C4-2B (cell line): Measurements from ENCODE around the gene FLAD1.

Source experiments
- H3K27ac ChIP-seq: fragments of 450-650 bp; 2 replicates; pipeline ENCODE4 v1.5.1; 2017
- ZFX ChIP-seq: fragments of 450-650 bp; IDR thresholded peaks from 2 replicates; pipeline ENCODE4 v1.6.1; 2017
- TF ChIP-seq, protein P1 (sequence below): fragments of 450-650 bp; conservative IDR thresholded peaks from 2 replicates; pipeline ENCODE4 v1.5.1; 2017; ENCODE audit warnings: mild to moderate bottlenecking

Gene FLAD1

DNA sequence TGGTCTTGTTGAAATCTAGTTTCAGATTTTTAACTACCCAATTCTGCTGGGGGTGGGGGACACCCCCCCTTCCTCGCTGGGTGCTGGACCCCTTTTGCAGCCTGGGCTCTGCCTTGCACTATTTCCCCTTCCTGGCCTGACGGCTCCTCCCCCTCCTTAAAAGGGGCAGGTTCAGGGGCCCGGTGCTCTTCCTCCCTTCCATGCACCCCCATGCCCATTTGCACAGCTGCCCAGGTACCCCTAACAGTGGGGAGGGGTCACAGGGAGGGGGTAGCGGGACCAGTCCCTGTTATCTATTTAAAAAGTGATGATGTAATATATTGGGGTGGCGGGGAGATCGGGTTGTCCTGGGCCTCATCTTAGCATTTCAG is 34.8 kb downstream of the FLAD1 start:
- no peak overlapping the region for H3K27ac ChIP-seq
- TF ChIP-seq ZFX, result no peak
- TF ChIP-seq, protein P1, sequence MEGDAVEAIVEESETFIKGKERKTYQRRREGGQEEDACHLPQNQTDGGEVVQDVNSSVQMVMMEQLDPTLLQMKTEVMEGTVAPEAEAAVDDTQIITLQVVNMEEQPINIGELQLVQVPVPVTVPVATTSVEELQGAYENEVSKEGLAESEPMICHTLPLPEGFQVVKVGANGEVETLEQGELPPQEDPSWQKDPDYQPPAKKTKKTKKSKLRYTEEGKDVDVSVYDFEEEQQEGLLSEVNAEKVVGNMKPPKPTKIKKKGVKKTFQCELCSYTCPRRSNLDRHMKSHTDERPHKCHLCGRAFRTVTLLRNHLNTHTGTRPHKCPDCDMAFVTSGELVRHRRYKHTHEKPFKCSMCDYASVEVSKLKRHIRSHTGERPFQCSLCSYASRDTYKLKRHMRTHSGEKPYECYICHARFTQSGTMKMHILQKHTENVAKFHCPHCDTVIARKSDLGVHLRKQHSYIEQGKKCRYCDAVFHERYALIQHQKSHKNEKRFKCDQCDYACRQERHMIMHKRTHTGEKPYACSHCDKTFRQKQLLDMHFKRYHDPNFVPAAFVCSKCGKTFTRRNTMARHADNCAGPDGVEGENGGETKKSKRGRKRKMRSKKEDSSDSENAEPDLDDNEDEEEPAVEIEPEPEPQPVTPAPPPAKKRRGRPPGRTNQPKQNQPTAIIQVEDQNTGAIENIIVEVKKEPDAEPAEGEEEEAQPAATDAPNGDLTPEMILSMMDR, result no peak

DNA sequence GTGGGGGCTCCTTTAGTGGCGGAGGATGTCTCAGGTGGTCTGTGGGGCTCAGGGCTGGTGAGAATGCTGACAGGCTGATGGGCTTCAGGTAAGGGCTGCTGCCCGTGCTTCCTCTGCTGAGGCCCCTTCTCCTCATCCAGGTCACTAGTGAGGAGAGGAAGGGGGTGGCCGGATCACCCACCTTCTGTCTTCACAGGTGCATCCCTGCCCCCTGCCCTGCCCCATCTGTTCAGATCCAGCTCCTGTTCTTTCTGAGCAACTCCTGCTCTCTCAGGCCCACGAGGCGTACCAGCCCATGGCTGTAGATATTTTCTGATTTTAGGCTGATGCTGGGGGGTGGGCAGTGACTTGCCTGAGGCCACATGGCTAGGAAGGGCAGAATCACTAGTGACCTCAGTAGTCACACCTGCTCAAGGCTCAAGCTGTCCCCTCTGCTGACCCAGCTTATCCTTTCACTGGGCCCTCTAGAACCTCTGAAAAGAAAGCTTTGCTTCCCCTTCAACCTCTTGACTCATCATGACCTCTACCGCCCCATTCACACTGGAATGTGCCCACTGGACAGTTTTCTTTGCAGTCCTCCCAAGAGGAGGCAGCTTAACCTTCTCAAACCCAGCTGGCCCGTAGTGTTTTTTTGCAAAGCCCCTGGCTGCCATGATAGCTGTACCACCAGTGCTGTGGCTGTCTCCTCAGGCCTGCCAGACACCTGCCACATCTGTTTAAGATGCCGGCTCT is 35.6 kb downstream of the FLAD1 start:
- no peak for TF ChIP-seq ZFX
- TF ChIP-seq, protein P1, result no peak
- no peak overlapping the region for H3K27ac ChIP-seq

DNA sequence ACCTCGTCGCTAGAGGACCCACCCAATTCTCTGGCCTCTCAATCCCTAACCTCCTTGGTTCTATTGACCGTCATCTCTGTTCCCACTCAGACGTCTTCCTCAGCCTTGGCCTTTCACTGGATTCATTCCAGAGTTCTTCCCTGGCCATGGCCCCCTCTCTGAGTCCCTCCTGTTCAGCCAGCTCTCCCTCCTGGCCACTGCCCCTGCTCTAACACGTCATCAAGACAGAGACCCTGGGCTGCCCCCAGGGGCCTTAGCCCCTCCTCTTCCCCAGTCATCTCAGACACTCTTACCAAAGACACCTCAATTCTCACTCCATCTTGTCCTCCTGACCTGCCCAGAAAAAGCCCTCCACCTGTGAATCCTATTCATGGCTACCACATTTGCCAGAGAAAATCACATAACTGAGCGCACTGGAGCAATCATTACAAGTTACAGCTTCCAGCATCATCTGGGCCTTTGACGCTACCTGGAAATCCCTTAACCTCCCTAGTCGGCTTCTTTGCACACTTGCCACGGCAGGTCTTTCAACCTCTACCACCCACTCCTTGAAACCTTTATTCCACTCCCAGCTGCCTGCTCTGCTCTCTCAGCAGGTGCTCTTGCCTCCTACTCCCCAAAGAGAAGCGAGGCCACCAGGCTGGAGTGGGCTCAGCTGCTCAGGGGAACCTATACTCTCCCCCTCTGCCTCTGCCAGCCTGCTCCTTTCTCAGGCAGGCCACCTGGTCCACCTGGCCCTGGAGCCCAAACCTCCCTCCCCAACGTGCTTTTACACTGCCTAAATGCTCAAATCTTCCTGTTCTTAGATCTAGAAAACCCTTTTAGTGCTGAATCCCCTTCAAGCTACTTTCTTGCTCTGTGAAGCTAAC is 36.5 kb downstream of the FLAD1 start:
- TF ChIP-seq, protein P1, result no peak
- no peak for TF ChIP-seq ZFX
- no peak overlapping the region for H3K27ac ChIP-seq

DNA sequence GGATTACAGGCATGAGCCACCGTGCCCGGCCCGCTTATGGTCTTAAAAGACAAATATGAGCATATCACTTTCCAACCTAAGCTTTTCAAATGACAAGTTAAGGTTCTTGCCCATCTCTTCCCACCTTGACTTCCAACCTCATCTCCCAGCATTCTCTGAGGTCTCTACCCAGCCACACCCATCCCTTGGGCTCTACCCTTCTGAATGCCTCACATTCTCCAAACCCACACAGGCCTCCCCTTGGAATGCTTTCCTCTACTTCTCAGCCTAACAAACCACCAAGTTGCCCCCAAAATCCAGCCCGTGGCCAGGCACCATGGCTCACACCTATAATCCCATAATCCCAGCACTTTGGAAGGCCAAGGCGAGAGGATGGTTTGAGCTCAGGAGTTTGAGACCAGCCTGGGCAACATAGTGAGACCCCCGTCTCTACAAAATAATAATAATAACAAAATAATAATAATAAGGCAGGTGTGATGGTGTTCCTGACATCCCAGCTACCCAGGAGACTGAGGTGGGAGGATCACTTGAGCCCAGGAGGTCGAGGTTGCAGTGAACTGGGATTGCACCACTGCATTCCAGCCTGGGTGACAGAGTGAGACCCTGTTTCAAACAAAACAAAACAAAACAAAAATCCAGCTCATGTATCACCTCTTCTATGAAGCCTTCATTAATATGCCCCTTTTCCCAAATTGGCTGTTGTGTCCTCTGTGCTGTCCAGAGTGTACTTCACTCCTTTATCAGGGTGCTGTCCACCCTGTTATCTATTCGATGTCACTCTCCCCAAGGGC is 39.2 kb downstream of the FLAD1 start:
- TF ChIP-seq, protein P1, result no peak
- no peak for TF ChIP-seq ZFX
- peak overlapping the region; percentile 53 for H3K27ac ChIP-seq

DNA sequence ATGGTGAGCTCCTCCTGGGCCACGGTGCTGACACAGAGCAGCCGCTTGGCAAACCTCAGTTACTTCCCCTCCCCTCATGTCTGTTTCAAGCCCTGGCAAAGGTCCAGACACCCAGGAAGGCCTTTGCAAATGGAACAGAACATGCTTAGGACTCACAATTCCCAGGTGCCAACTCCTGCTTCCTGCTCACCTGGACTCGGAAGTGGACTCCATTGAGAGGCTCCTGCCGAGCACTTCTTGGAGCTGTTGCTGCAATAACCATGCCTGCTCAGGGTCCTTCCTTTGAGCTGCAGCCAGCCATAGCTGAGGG is 39.7 kb downstream of the FLAD1 start:
- H3K27ac ChIP-seq, result peak overlapping the region; percentile 53
- TF ChIP-seq, protein P1, result no peak
- no peak for TF ChIP-seq ZFX

DNA sequence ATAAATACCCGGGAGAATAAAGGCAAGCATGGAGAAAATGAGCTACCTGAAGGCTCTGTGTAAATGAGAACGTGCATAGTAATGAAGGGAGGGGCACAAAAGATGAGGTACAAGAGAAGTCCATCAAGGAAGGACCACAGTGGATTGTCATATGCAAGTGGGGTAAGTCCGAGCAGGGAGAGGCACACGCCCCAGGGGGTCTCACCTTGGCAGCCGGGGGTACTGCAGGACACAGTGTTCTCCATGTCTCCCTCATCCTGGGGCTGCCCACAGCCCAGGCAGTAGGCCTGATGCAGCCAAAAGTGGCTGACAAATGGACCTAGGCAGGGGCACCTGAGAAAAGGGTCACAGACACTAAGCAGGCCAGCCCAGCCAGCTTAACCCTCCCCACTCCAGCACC is 40.5 kb downstream of the FLAD1 start:
- TF ChIP-seq, protein P1, result no peak
- no peak for TF ChIP-seq ZFX
- H3K27ac ChIP-seq, result peak overlapping the region; percentile 53

DNA sequence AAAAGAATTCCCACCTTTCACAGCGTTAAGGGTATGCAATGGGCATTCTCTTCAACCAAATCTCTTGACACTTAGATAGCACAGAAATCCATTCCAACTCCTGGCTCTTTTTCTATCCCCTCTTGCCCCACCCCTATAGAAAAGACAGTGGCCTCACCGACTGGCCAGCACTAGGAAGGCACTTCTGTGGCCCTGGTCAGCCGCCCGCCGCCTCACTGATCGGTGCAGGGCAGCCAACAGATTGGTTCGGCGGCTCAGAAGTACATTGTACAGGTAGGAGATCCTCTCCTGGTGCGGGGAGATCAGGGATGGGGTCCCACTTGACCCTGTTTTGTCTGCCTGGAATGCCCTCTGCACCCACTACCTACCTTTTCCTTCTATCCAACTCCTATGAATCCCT is 41.2 kb downstream of the FLAD1 start:
- no peak for TF ChIP-seq ZFX
- TF ChIP-seq, protein P1, result no peak
- no peak overlapping the region for H3K27ac ChIP-seq
